ENCODE measurements around the gene RFFL. TPM values are rescaled to one million over a fixed set of nuclear protein-coding genes. Genes with fewer than 3 reads are reported as not detected.

Gene RFFL
- total and polyA plus RNA-seq, 2 donors (not counting 1 experiment from before 2014, with no cell fraction given) = 13.6 to 36.9 TPM

GRCh38 chr17:35101725-35102124, 38.2 kb upstream of the RFFL start:
- Histone ChIP-seq H3K9ac (ENCODE audit: low read length) (no peak overlapping the region), H3K79me2 (ENCODE audit: control insufficient read depth, insufficient read depth, low read length) (no peaks in the 10 kb centered on the region), H3K9me3 (ENCODE audit: control extremely low read depth in 1 of 3, control insufficient read depth in 2 of 3, insufficient read depth in 1 of 3, low read length in 2 of 3) (peaks cover 0 to 3% (median 0%) of the 10 kb centered on the region in 3 donors), H3K4me2 (replicated peaks; ENCODE audit: low read depth, low read length, poor library complexity, severe bottlenecking) (no peak overlapping the region), H3K36me3 (replicated peaks in 1 of 2; ENCODE audit: control extremely low read depth in 1 of 2, control insufficient read depth in 1 of 2, extremely low read depth in 1 of 2, insufficient read depth in 2 of 2, low read length in 1 of 2) (peaks cover 7 to 42% of the 10 kb centered on the region in 2 experiments), H3K4me3 (ENCODE audit: control extremely low read depth in 1 of 5, extremely low read depth in 1 of 5, insufficient read depth in 1 of 5, low read depth in 2 of 5, low read length in 4 of 5) (no peak overlapping the region), H3K4me1 (ENCODE audit: control insufficient read depth in 2 of 2, insufficient read depth in 2 of 2, low read length in 2 of 2) (no peaks in the 10 kb centered on the region), H2AFZ (ENCODE audit: insufficient read depth, low read depth, low read length, poor library complexity, severe bottlenecking) (no peak overlapping the region), H3K27ac (ENCODE audit: low read length in 2 of 2) (no peak overlapping the region), H4K20me1 (ENCODE audit: control insufficient read depth, insufficient read depth, low read length, poor library complexity, severe bottlenecking) (no peaks in the 10 kb centered on the region), H3K27me3 (replicated peaks in 1 of 4; ENCODE audit: control extremely low read depth in 1 of 4, control insufficient read depth in 3 of 4, insufficient read depth in 4 of 4, low read length in 3 of 4) (no peaks in the 10 kb centered on the region)
- ChIA-PET POLR2A (no interaction called here), CTCF (no interaction called here)
- TF ChIP-seq EZH2 (IDR thresholded peaks at IDR 0.05; ENCODE audit: borderline replicate concordance, insufficient read depth, low read depth, low read length, poor library complexity, severe bottlenecking) (no peak), CTCF (IDR thresholded peaks at IDR 0.05) (no peak)
- WGBS (ENCODE audit: insufficient coverage) = no CpG with 5 or more reads among the region's 2 CpGs
- Mint-ChIP-seq H3K27ac (no peak overlapping the region), H3K4me1 (no peaks in the 10 kb centered on the region), H3K4me3 (no peak overlapping the region), H3K9me3 (ENCODE audit: insufficient read depth) (no peaks in the 10 kb centered on the region), H3K27me3 (no peaks in the 10 kb centered on the region)
- intact Hi-C loops (cut with micrococcal nuclease) = no loop called here
- ATAC-seq (ENCODE audit: low read depth) (no peak), DNase-seq (no peak)

- Mint-ChIP-seq H3K4me3 (no peak overlapping the region), H3K4me1 (no peaks in the 10 kb centered on the region), H3K9me3 (ENCODE audit: insufficient read depth) (no peaks in the 10 kb centered on the region), H3K27me3 (no peaks in the 10 kb centered on the region), H3K27ac (no peak overlapping the region)
- peaks cover 0 to under 1% (median 0%) of the 10 kb centered on the region in 3 donors for H3K9me3 ChIP-seq (ENCODE audit: control extremely low read depth in 1 of 3, control insufficient read depth in 2 of 3, insufficient read depth in 1 of 3, low read length in 2 of 3)
- H2AFZ ChIP-seq (ENCODE audit: insufficient read depth, low read depth, low read length, poor library complexity, severe bottlenecking) = no peak overlapping the region
- H3K4me2 ChIP-seq (replicated peaks; ENCODE audit: low read depth, low read length, poor library complexity, severe bottlenecking) = no peak overlapping the region
- TF ChIP-seq CTCF (IDR thresholded peaks at IDR 0.05) (no peak), EZH2 (IDR thresholded peaks at IDR 0.05; ENCODE audit: borderline replicate concordance, insufficient read depth, low read depth, low read length, poor library complexity, severe bottlenecking) (no peak)
- H3K27me3 ChIP-seq (replicated peaks in 1 of 4; ENCODE audit: control extremely low read depth in 1 of 4, control insufficient read depth in 3 of 4, insufficient read depth in 4 of 4, low read length in 3 of 4) = no peaks in the 10 kb centered on the region
- no peak overlapping the region for H3K4me3 ChIP-seq (ENCODE audit: control extremely low read depth in 1 of 5, extremely low read depth in 1 of 5, insufficient read depth in 1 of 5, low read depth in 2 of 5, low read length in 4 of 5)
- intact Hi-C loops (cut with micrococcal nuclease) = no loop called here
- H3K79me2 ChIP-seq (ENCODE audit: control insufficient read depth, insufficient read depth, low read length) = no peaks in the 10 kb centered on the region
- no peaks in the 10 kb centered on the region for H4K20me1 ChIP-seq (ENCODE audit: control insufficient read depth, insufficient read depth, low read length, poor library complexity, severe bottlenecking)
- POLR2A ChIA-PET = no interaction called here
- ATAC-seq (ENCODE audit: low read depth) = no peak
- H3K4me1 ChIP-seq (ENCODE audit: control insufficient read depth in 2 of 2, insufficient read depth in 2 of 2, low read length in 2 of 2) = no peaks in the 10 kb centered on the region
- H3K27ac ChIP-seq (ENCODE audit: low read length in 2 of 2) = no peak overlapping the region
- 97% methylated on average over 14 of the region's 14 CpGs for WGBS (ENCODE audit: insufficient coverage)
- no peak for DNase-seq
- peaks cover 5 to 36% of the 10 kb centered on the region in 2 experiments for H3K36me3 ChIP-seq (replicated peaks in 1 of 2; ENCODE audit: control extremely low read depth in 1 of 2, control insufficient read depth in 1 of 2, extremely low read depth in 1 of 2, insufficient read depth in 2 of 2, low read length in 1 of 2)
- CTCF ChIA-PET = no interaction called here
- H3K9ac ChIP-seq (ENCODE audit: low read length) = no peak overlapping the region
Observed at GRCh38 chr17:35101036-35101435, 37.5 kb upstream of the RFFL start.

Measured in B cell (primary cell).